DND-41 (cell line): ENCODE measurements around the gene ARPC1A.

Experiments used
- ATAC-seq: fragments of 200-7000 bp; cut with Tn5 transposase; 3 replicates; pipeline ENCODE4 v1.9.1; 2021; ENCODE audit warnings: low read depth; ENCODE audit not compliant: insufficient read depth
- DNase-seq: peaks from one replicate; pipeline ENCODE4 v3.0.0-alpha.2; 2020
- H2AFZ ChIP-seq: 2 replicates; pipeline ENCODE4 v1.6.0; 2012; ENCODE audit warnings: low read depth, low read length
- H3K27ac ChIP-seq: 2 replicates; pipeline ENCODE4 v1.5.1; 2012; ENCODE audit warnings: low read length, inconsistent platforms
- H3K27me3 ChIP-seq: fragments of 200-600 bp; sonication (generic); 2 replicates; pipeline ENCODE4 v1.6.0; 2012; ENCODE audit warnings: low read length, mild to moderate bottlenecking, inconsistent platforms; ENCODE audit not compliant: insufficient read depth, poor library complexity
- H3K36me3 ChIP-seq: 2 replicates; pipeline ENCODE4 v1.5.1; 2012; ENCODE audit warnings: low read length, inconsistent platforms; ENCODE audit not compliant: insufficient read depth
- H3K4me1 ChIP-seq: 2 replicates; pipeline ENCODE4 v1.5.1; 2012; ENCODE audit warnings: mild to moderate bottlenecking, low read length; ENCODE audit not compliant: insufficient read depth
- H3K4me2 ChIP-seq: 2 replicates; pipeline ENCODE4 v1.6.0; 2012; ENCODE audit warnings: mild to moderate bottlenecking, moderate library complexity, low read length, inconsistent platforms; ENCODE audit not compliant: insufficient read depth
- H3K4me3 ChIP-seq, 2 experiments: fragments of 200-600 bp in 1 of 2; shearing (Covaris generic) in 1 of 2; 2 replicates each; pipeline ENCODE4 v1.5.1; 2012 to 2016; ENCODE audit warnings: inconsistent platforms in 2 of 2, low read length in 2 of 2, mild to moderate bottlenecking in 2 of 2, low read depth in 1 of 2, moderate library complexity in 1 of 2
- H3K79me2 ChIP-seq: 2 replicates; pipeline ENCODE4 v1.6.0; 2012; ENCODE audit warnings: low read length, inconsistent platforms; ENCODE audit not compliant: insufficient read depth
- H3K9ac ChIP-seq: 2 replicates; pipeline ENCODE4 v1.6.0; 2012; ENCODE audit warnings: low read depth, mild to moderate bottlenecking, inconsistent platforms, low read length, moderate library complexity
- H3K9me3 ChIP-seq: 2 replicates; pipeline ENCODE4 v1.5.1; 2012; ENCODE audit warnings: low read length, moderate library complexity, mild to moderate bottlenecking, inconsistent platforms; ENCODE audit not compliant: insufficient read depth, severe bottlenecking
- H4K20me1 ChIP-seq: 2 replicates; pipeline ENCODE4 v1.6.0; 2012; ENCODE audit warnings: low read length; ENCODE audit not compliant: insufficient read depth
- CTCF ChIP-seq: IDR thresholded peaks from 2 replicates; pipeline ENCODE4 v1.5.1; 2012; ENCODE audit warnings: borderline replicate concordance, low read length, moderate library complexity, mild to moderate bottlenecking; ENCODE audit not compliant: poor library complexity, severe bottlenecking; ENCODE audit errors: extremely low read depth
- EZH2 ChIP-seq: IDR thresholded peaks from 3 replicates; pipeline ENCODE4 v1.6.1; 2012; ENCODE audit warnings: borderline replicate concordance, low read depth, mild to moderate bottlenecking, moderate library complexity, low read length, inconsistent platforms; ENCODE audit not compliant: severe bottlenecking

ARPC1A gene

GRCh38 chr7:99359465-99360154 is 33.9 kb downstream of the ARPC1A start:
- ATAC-seq: no peak
- Histone ChIP-seq H3K4me1 (no peaks in the 10 kb centered on the region), H3K9ac (no peak overlapping the region), H3K9me3 (no peaks in the 10 kb centered on the region), H3K79me2 (no peaks in the 10 kb centered on the region), H2AFZ (no peak overlapping the region), H3K4me3 (no peak overlapping the region), H4K20me1 (no peaks in the 10 kb centered on the region), H3K27me3 (no peaks in the 10 kb centered on the region), H3K4me2 (no peak overlapping the region), H3K27ac (no peak overlapping the region), H3K36me3 (peaks cover 84% of the 10 kb centered on the region)
- DNase-seq: no peak
- TF ChIP-seq CTCF (no peak), EZH2 (no peak)

GRCh38 chr7:99362801-99363200 is 37.1 kb downstream of the ARPC1A start:
- Histone ChIP-seq H3K4me2 (no peak overlapping the region), H4K20me1 (no peaks in the 10 kb centered on the region; the same call in 1 of the 2 replicates), H3K27ac (no peak overlapping the region), H2AFZ (no peak overlapping the region), H3K4me3 (no peak overlapping the region), H3K4me1 (no peaks in the 10 kb centered on the region), H3K36me3 (peaks cover 87% of the 10 kb centered on the region), H3K79me2 (no peaks in the 10 kb centered on the region), H3K9ac (no peak overlapping the region), H3K27me3 (no peaks in the 10 kb centered on the region), H3K9me3 (no peaks in the 10 kb centered on the region)
- no peak for DNase-seq
- TF ChIP-seq EZH2: no peak
- TF ChIP-seq CTCF: no peak
- ATAC-seq: no peak

- no peak for DNase-seq
- Histone ChIP-seq H2AFZ (no peak overlapping the region), H3K4me3 (no peak overlapping the region), H3K27ac (no peak overlapping the region), H3K4me1 (no peaks in the 10 kb centered on the region), H3K9ac (no peak overlapping the region), H3K36me3 (peaks cover 82% of the 10 kb centered on the region), H4K20me1 (no peaks in the 10 kb centered on the region; the same call in 1 of the 2 replicates), H3K79me2 (no peaks in the 10 kb centered on the region), H3K9me3 (no peaks in the 10 kb centered on the region), H3K27me3 (no peaks in the 10 kb centered on the region), H3K4me2 (no peak overlapping the region)
- TF ChIP-seq EZH2: no peak
- TF ChIP-seq CTCF: no peak
- no peak for ATAC-seq
Observed at GRCh38 chr7:99363286-99363685, 37.6 kb downstream of the ARPC1A start.
